Measurements from ENCODE around the gene IL36B.

DNA sequence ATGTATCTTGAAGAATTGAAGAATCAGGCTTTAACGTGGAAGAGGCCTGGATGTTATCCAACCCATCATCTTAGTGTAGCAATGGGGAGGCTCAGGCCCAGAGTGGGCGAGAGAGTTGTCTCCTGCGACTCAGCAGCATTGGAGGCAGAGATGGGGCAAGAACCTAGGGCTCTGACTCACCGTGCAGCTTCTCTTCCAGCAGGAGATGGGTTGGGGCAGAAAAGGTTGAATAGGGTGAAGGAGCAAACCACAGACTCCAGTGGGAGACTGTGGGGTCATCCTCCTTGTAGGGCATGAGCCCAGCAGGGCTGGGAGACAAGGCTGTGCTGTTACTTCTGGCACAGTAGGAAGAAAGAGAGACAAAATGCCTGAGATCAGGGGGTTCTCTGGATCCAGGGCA, 7.7 kb upstream of the IL36B start:
- TF ChIP-seq, protein P1, sequence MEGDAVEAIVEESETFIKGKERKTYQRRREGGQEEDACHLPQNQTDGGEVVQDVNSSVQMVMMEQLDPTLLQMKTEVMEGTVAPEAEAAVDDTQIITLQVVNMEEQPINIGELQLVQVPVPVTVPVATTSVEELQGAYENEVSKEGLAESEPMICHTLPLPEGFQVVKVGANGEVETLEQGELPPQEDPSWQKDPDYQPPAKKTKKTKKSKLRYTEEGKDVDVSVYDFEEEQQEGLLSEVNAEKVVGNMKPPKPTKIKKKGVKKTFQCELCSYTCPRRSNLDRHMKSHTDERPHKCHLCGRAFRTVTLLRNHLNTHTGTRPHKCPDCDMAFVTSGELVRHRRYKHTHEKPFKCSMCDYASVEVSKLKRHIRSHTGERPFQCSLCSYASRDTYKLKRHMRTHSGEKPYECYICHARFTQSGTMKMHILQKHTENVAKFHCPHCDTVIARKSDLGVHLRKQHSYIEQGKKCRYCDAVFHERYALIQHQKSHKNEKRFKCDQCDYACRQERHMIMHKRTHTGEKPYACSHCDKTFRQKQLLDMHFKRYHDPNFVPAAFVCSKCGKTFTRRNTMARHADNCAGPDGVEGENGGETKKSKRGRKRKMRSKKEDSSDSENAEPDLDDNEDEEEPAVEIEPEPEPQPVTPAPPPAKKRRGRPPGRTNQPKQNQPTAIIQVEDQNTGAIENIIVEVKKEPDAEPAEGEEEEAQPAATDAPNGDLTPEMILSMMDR (IDR thresholded peaks at IDR 0.05) = no peak
- TF ChIP-seq POLR2A (IDR thresholded peaks at IDR 0.05) = no peak
